NT2/D1 (cell line): ENCODE data around the gene IL1R2.

Experiments used
- DNase-seq: peaks from one replicate; pipeline ENCODE4 v3.0.0-alpha.2; 2011; ENCODE audit warnings: low read depth, low spot score
- H3K27me3 ChIP-seq: 2 replicates; pipeline ENCODE4 v1.6.0; 2011; ENCODE audit warnings: mild to moderate bottlenecking; ENCODE audit not compliant: insufficient read length, insufficient read depth
- H3K36me3 ChIP-seq: 2 replicates; pipeline ENCODE4 v1.6.1; 2011; ENCODE audit warnings: mild to moderate bottlenecking, low read length, mixed read lengths; ENCODE audit not compliant: insufficient read depth, insufficient read length
- H3K4me1 ChIP-seq: 2 replicates; pipeline ENCODE4 v1.5.1; 2011; ENCODE audit not compliant: insufficient read depth, insufficient read length
- H3K4me3 ChIP-seq: 2 replicates; pipeline ENCODE4 v1.5.1; 2011; ENCODE audit warnings: low read depth; ENCODE audit not compliant: insufficient read length
- H3K9ac ChIP-seq: 2 replicates; pipeline ENCODE4 v1.6.0; 2011; ENCODE audit warnings: low read depth; ENCODE audit not compliant: insufficient read length
- H3K9me3 ChIP-seq: 2 replicates; pipeline ENCODE4 v1.5.1; 2011; ENCODE audit warnings: mild to moderate bottlenecking, low read length; ENCODE audit not compliant: insufficient read depth
- SUZ12 ChIP-seq: IDR thresholded peaks from 2 replicates; pipeline ENCODE4 v1.6.1; 2011; ENCODE audit not compliant: insufficient read length, insufficient read depth; ENCODE audit errors: extremely low read depth
- YY1 ChIP-seq: IDR thresholded peaks from 2 replicates; pipeline ENCODE4 v1.6.1; 2011; ENCODE audit not compliant: insufficient read length, insufficient read depth
- ZNF274 ChIP-seq: IDR thresholded peaks from 2 replicates; pipeline ENCODE4 v1.6.1; 2011; ENCODE audit warnings: mild to moderate bottlenecking, low read depth, low read length

The IL1R2 gene

GRCh38 chr2:101991721-101992145 is at the start of gene IL1R2:
Gene IL1R2, plus strand, starts transcription at chr2:101991960. Its CDS starts 16,616 bp downstream, at chr2:102008576.
- no peak within 1 kb of the TSS for H3K9ac ChIP-seq
- TF ChIP-seq SUZ12, result no peak
- TF ChIP-seq ZNF274, result no peak
- TF ChIP-seq YY1, result no peak
- H3K4me3 ChIP-seq, result no peak within 1 kb of the TSS
- H3K4me1 ChIP-seq, result peaks cover 8% of the 10 kb centered on the region
- H3K9me3 ChIP-seq, result no peaks in the 10 kb centered on the region
- DNase-seq, result no peak
- H3K27me3 ChIP-seq, result no peaks in the 10 kb centered on the region
- H3K36me3 ChIP-seq, result no peaks in the 10 kb centered on the region

- H3K9ac ChIP-seq, result no peak overlapping the region
- no peak for DNase-seq
- H3K4me1 ChIP-seq, result no peaks in the 10 kb centered on the region
- no peak overlapping the region for H3K4me3 ChIP-seq
- no peak for TF ChIP-seq YY1
- TF ChIP-seq SUZ12, result no peak
- no peak for TF ChIP-seq ZNF274
- H3K27me3 ChIP-seq, result no peaks in the 10 kb centered on the region
- peaks cover 11% of the 10 kb centered on the region; the same call in 1 of the 2 replicates for H3K9me3 ChIP-seq
- no peaks in the 10 kb centered on the region for H3K36me3 ChIP-seq
These were observed 48.9 kb upstream of the IL1R2 start for GRCh38 chr2:101942851-101943250.

- no peaks in the 10 kb centered on the region for H3K36me3 ChIP-seq
- peaks cover 25% of the 10 kb centered on the region; the same call in 1 of the 2 replicates for H3K9me3 ChIP-seq
- no peak overlapping the region for H3K9ac ChIP-seq
- no peaks in the 10 kb centered on the region for H3K27me3 ChIP-seq
- TF ChIP-seq SUZ12 (no peak), ZNF274 (no peak), YY1 (no peak)
- H3K4me3 ChIP-seq, result no peak overlapping the region
- no peak for DNase-seq
- H3K4me1 ChIP-seq, result no peaks in the 10 kb centered on the region
These were observed 45.3 kb upstream of the IL1R2 start for GRCh38 chr2:101946372-101947039.

- Histone ChIP-seq H3K27me3 (no peaks in the 10 kb centered on the region), H3K4me3 (no peak overlapping the region), H3K9me3 (peaks cover 28% of the 10 kb centered on the region; the same call in 1 of the 2 replicates), H3K4me1 (no peaks in the 10 kb centered on the region), H3K36me3 (no peaks in the 10 kb centered on the region), H3K9ac (no peak overlapping the region)
- DNase-seq, result no peak
- TF ChIP-seq ZNF274 (no peak), YY1 (no peak), SUZ12 (no peak)
These were observed 44.4 kb upstream of the IL1R2 start for GRCh38 chr2:101947374-101947773.

- no peak for DNase-seq
- Histone ChIP-seq H3K9ac (no peak overlapping the region), H3K4me3 (no peak overlapping the region), H3K9me3 (peaks cover 28% of the 10 kb centered on the region; the same call in 1 of the 2 replicates), H3K36me3 (no peaks in the 10 kb centered on the region), H3K4me1 (no peaks in the 10 kb centered on the region), H3K27me3 (no peaks in the 10 kb centered on the region)
- TF ChIP-seq YY1 (no peak), ZNF274 (no peak), SUZ12 (no peak)
These were observed 43.1 kb upstream of the IL1R2 start for GRCh38 chr2:101948625-101949155.

GRCh38 chr2:101949304-101949703 is 42.5 kb upstream of the IL1R2 start:
- Histone ChIP-seq H3K9me3 (peaks cover 28% of the 10 kb centered on the region; the same call in 1 of the 2 replicates), H3K9ac (no peak overlapping the region), H3K4me3 (no peak overlapping the region), H3K4me1 (no peaks in the 10 kb centered on the region), H3K36me3 (no peaks in the 10 kb centered on the region), H3K27me3 (no peaks in the 10 kb centered on the region)
- TF ChIP-seq SUZ12 (no peak), YY1 (no peak), ZNF274 (no peak)
- DNase-seq, result no peak

GRCh38 chr2:101951296-101951695 is 40.5 kb upstream of the IL1R2 start:
- H3K27me3 ChIP-seq, result no peaks in the 10 kb centered on the region
- no peak overlapping the region for H3K9ac ChIP-seq
- H3K4me3 ChIP-seq, result no peak overlapping the region
- H3K36me3 ChIP-seq, result no peaks in the 10 kb centered on the region
- H3K9me3 ChIP-seq, result peaks cover 30% of the 10 kb centered on the region; the same call in 1 of the 2 replicates
- no peak for TF ChIP-seq YY1
- TF ChIP-seq SUZ12, result no peak
- TF ChIP-seq ZNF274, result no peak
- no peaks in the 10 kb centered on the region for H3K4me1 ChIP-seq
- no peak for DNase-seq
